BLaER1 treated with 17β-estradiol and CSF1 and Interleukin-3, amounts not matched to agents 10 nM and 100 nM (cell line): Measurements from ENCODE around the gene UBE2N.
A peak's percentile ranks its signal among the peaks of the same experiment; 100 is the strongest.
"Not testable (repeated sequence)": the region's sequence is repeated elsewhere in the genome, so short reads cannot be mapped to it uniquely, and the experiment has no call there.

Experiments used
- H3K27ac ChIP-seq, 11 experiments: shearing (Covaris generic); formaldehyde crosslinking; 2 replicates each; pipeline ENCODE4 v1.8.1; 2022
- H3K27me3 ChIP-seq, 11 experiments: shearing (Covaris generic); formaldehyde crosslinking; 2 replicates each; pipeline ENCODE4 v1.8.1; 2022
- H3K36me3 ChIP-seq, 11 experiments: shearing (Covaris generic); formaldehyde crosslinking; 2 replicates each; pipeline ENCODE4 v1.8.1; 2022
- H3K4me1 ChIP-seq, 10 experiments: shearing (Covaris generic); formaldehyde crosslinking; 2 replicates each; pipeline ENCODE4 v1.8.1; 2022
- H3K4me2 ChIP-seq, 11 experiments: shearing (Covaris generic); formaldehyde crosslinking; 2 replicates each; pipeline ENCODE4 v1.8.1; 2022
- H3K4me3 ChIP-seq, 10 experiments: shearing (Covaris generic); formaldehyde crosslinking; 2 replicates each; pipeline ENCODE4 v1.8.1; 2022
- H3K9ac ChIP-seq, 11 experiments: shearing (Covaris generic); formaldehyde crosslinking; 2 replicates each; pipeline ENCODE4 v1.8.1; 2022
- H3K9me3 ChIP-seq, 11 experiments: shearing (Covaris generic); formaldehyde crosslinking; replicated peaks in 1 of 11; 2 replicates each; pipeline ENCODE4 v1.8.1; 2022
- H4K20me1 ChIP-seq, 11 experiments: shearing (Covaris generic); formaldehyde crosslinking; 2 replicates each; pipeline ENCODE4 v1.8.1; 2022
- Cebpa-rat ChIP-seq, 11 experiments: shearing (Covaris generic); IDR thresholded peaks; 2 replicates each; pipeline ENCODE4 v1.8.1; 2022

The UBE2N gene

DNA sequence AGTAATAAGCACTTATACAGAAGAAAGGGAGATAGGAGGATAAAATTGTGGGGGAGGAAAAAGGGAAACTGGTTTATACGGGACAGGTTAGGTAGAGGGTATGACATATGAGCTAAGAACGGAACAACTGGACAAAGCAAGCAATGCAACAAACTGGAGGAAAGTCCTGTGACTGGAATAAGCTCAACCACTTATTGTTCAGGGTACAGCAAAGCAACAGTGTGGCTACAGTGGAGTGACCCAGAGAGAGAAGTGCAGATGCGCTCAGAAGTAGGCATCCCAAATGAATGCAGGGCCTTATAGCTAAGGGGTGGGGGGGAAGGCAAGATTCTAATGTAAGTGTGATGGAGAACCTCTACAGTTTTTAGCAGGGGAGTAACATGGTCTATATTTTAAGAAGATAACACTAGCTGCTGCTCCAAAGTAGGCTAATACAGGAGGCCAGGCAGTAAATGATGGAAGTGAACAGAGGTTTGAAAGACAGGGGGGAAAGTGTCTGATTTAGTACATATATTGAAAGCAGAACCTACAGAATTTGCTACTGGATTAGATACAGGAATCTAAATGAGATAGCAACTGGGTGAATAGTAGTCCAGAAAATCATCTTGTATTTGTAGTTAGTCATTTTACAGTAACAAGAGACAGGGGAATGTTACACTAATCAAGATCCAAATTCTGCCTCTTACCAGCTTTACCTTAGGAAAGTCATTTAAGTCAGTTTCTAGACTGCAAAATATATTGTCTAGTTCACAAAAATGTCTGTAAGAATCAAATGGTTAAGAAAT, 3.3 kb downstream of the UBE2N start:
- peaks cover 71 to 81% (median 78%) of the 10 kb centered on the region in 10 experiments for H3K4me1 ChIP-seq
- no peaks in the 10 kb centered on the region for H3K27me3 ChIP-seq
- peaks cover 0 to 8% (median 0%) of the 10 kb centered on the region in 11 experiments; a peak in 4 of 22 replicates for H3K36me3 ChIP-seq
- no peaks in the 10 kb centered on the region for H3K9me3 ChIP-seq
- H3K4me3 ChIP-seq: no peak overlapping the region
- TF ChIP-seq Cebpa-rat (IDR thresholded peaks at IDR 0.05): no peak
- H3K4me2 ChIP-seq: peak overlapping the region; percentile 42 to 92 (median 85); a peak in 21 of 22 replicates
- peak overlapping the region in 1 of 11 experiments; percentile 99; a peak in 1 of 22 replicates for H3K9ac ChIP-seq
- H4K20me1 ChIP-seq: peaks cover 71 to 82% (median 80%) of the 10 kb centered on the region in 11 experiments
- H3K27ac ChIP-seq: no peak overlapping the region

DNA sequence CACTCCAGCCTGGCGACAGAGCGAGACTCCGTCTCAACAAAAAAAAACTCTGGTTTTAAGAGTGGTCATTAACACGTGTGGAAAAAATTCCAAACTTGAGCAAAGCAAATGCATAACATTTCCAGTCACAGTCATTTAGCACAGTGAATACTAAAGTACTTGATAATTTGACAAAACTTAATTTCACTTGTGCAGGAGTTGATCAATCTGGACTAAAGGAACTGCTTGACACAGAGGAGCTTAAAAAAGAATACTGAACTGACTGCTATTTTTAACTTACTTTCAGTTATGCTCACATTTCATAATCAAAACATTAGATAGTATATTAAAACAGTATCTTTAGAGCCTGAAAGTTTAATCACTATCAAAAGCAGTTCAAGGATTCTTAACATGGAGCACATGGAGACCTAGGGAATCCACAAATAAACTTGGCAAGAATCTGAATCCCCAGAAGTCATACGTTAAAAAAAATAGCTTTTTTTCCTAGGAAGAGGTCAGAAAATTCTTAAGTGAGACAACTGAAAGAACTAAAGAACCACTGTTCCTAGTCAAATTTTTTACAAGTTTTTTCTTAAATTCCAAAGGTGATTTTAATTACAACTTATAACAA, 7.4 kb downstream of the UBE2N start:
- Histone ChIP-seq H3K9me3 (no peaks in the 10 kb centered on the region), H3K4me1 (peaks cover 55 to 71% (median 61%) of the 10 kb centered on the region in 10 experiments), H3K27ac (peak overlapping the region in 10 of 11 experiments; percentile 4 to 65 (median 62); a peak in 18 of 22 replicates), H3K9ac (peak overlapping the region; percentile 19 to 67 (median 50); a peak in 17 of 22 replicates), H3K4me2 (peak overlapping the region; percentile 58 to 92 (median 84)), H3K36me3 (peaks cover 0 to 14% (median 3%) of the 10 kb centered on the region in 11 experiments; a peak in 5 of 22 replicates), H3K4me3 (peak overlapping the region in 4 of 10 experiments; percentile 12 to 32 (median 26); a peak in 4 of 20 replicates), H3K27me3 (no peaks in the 10 kb centered on the region), H4K20me1 (peaks cover 91 to 100% (median 100%) of the 10 kb centered on the region in 11 experiments)
- TF ChIP-seq Cebpa-rat (IDR thresholded peaks at IDR 0.05): no peak

DNA sequence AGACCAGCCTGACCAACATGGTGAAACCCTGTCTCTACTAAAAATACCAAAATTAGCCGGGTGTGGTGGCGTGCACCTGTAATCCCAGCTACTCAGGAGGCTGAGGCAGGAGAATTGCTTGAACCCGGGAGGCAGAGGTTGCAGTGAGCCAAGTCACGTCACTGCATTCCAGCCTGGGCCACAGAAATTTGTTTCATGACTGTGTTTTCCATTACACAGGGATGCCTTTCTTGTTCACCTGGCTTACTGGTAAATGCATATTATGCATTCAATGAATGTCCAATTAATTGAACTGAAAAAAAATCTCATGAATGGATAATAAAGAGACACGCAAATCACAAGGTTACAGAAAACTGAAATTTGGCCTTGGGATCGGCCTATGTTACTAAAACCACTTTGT, 9.7 kb downstream of the UBE2N start:
- H3K36me3 ChIP-seq: peaks cover 0 to 28% (median under 1%) of the 10 kb centered on the region in 11 experiments; a peak in 5 of 22 replicates
- H4K20me1 ChIP-seq: peaks cover 91 to 100% (median 100%) of the 10 kb centered on the region in 11 experiments
- not testable (repeated sequence) for H3K27ac ChIP-seq, H3K27me3 ChIP-seq, H3K9me3 ChIP-seq, H3K4me3 ChIP-seq, H3K4me2 ChIP-seq, H3K9ac ChIP-seq
- H3K4me1 ChIP-seq: peaks cover 47 to 67% (median 53%) of the 10 kb centered on the region in 10 experiments

DNA sequence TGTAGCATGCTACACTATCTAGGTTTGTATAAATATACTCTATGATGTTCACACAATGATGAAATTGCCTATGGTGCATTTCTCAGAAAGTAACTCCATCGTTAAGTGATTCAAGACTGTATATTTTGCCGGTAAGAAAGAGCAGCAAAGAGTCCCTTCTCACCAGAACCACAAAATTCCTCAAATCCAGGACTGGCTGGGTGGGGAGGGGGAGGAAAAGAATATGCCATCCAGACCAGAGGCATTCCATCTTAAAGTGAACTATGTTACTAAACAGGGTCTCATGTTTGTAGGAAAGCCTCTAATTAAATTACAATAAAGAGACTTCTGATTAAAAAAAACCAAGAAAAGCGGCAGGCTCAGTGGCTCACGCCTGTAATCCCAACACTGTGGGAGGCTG, 11.5 kb downstream of the UBE2N start:
- H3K4me1 ChIP-seq: peaks cover 47 to 67% (median 53%) of the 10 kb centered on the region in 10 experiments
- H4K20me1 ChIP-seq: peaks cover 94 to 100% (median 100%) of the 10 kb centered on the region in 11 experiments
- H3K36me3 ChIP-seq: peaks cover 0 to 28% (median 0%) of the 10 kb centered on the region in 11 experiments; a peak in 3 of 22 replicates
- H3K9me3 ChIP-seq: no peaks in the 10 kb centered on the region
- no peak overlapping the region for H3K9ac ChIP-seq
- no peak for TF ChIP-seq Cebpa-rat (IDR thresholded peaks at IDR 0.05)
- H3K27ac ChIP-seq: no peak overlapping the region
- no peak overlapping the region for H3K4me3 ChIP-seq
- peak overlapping the region in 1 of 11 experiments; percentile 3; a peak in 1 of 22 replicates for H3K4me2 ChIP-seq
- H3K27me3 ChIP-seq: no peaks in the 10 kb centered on the region

DNA sequence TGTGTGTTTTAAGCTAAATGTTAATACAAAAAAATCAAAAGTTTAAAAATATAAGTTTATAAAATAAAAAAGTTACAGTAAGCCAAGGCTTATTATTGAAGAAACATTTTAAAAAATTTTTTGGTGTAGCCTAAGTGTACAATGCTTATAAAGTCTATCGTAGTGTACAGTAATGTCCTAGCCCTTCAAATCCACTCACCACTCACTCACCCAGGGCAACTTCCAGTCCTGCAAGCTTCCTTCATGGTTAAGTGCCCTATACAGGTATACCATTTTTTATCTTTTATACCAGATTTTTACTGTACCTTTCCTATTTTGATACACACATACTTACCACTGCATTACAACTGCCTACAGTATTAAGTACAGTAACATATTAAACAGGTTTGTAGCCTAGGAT, 11.9 kb downstream of the UBE2N start:
- Histone ChIP-seq H3K27me3 (no peaks in the 10 kb centered on the region), H3K4me1 (peaks cover 47 to 67% (median 52%) of the 10 kb centered on the region in 10 experiments), H3K9ac (no peak overlapping the region), H3K4me3 (no peak overlapping the region), H3K9me3 (no peaks in the 10 kb centered on the region), H4K20me1 (peaks cover 94 to 100% (median 100%) of the 10 kb centered on the region in 11 experiments), H3K4me2 (0 out of 22 replicates have a peak overlapping the region, but pooled peaks of 1 of the 11 experiments have one; percentile 3), H3K27ac (no peak overlapping the region), H3K36me3 (peaks cover 0 to 28% (median 0%) of the 10 kb centered on the region in 11 experiments; a peak in 3 of 22 replicates)
- TF ChIP-seq Cebpa-rat (IDR thresholded peaks at IDR 0.05): no peak

DNA sequence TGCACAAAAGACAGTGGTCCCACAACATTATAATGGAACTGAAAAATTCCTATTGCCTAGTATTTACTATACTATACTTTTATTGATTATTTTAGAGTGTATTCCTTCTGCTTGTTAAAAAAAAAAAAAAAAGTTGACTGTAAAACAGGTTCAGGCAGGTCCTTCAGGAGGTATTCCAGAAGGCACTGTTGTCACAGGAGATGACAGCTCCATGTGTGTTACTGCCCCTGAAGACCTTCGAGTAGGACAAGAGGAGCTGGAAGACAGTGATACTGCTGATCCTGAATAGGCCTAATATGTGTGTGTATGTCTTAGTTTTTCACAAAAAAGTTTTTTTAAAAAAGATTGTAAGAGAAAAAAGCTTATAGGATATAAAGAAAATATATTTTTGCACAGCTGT, 12.3 kb downstream of the UBE2N start:
- Histone ChIP-seq H3K4me2 (no peak overlapping the region; a peak in 1 of 22 replicates), H3K9ac (no peak overlapping the region), H3K27ac (no peak overlapping the region), H4K20me1 (peaks cover 94 to 100% (median 100%) of the 10 kb centered on the region in 11 experiments), H3K4me3 (no peak overlapping the region), H3K36me3 (peaks cover 0 to 28% (median 0%) of the 10 kb centered on the region in 11 experiments; a peak in 4 of 22 replicates), H3K9me3 (no peaks in the 10 kb centered on the region), H3K27me3 (no peaks in the 10 kb centered on the region), H3K4me1 (peaks cover 44 to 67% (median 49%) of the 10 kb centered on the region in 10 experiments)
- no peak for TF ChIP-seq Cebpa-rat (IDR thresholded peaks at IDR 0.05)

DNA sequence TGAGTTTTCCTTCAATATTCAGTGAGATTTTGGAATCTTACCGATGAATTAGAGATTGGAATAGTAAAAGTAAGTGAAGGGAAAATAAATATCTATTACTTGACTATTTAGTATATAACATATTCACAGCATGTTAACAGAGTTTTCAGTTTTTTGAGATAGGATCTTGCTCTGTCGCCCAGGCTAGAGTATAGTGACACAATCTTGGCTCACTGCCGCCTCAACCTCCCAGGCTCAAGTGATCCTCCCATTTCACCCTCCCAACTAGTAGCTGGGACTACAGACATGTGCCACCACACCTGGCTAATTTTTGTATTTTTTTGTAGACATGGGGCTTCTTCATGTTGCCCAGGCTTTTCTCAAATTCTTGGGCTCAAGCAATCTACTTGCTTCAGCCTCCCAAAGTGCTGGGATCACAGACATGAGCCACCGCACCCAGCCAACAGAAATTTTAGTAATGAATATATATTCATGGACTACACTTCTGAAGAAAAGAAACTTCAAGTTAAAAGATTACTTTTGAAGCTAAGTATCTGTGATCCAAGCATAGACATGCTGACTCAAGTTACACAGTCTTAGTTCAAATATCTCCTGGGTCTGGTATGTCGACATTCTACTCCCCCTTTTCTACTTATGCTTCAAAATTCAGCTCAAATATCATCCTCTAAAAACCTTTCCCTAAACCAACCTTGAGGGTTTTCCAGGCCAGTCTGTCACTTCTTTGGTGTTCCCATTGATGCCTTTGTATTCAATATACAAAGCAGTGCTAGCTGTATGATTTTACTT, 13.8 kb downstream of the UBE2N start:
- peaks cover 94 to 100% (median 100%) of the 10 kb centered on the region in 11 experiments for H4K20me1 ChIP-seq
- no peak overlapping the region for H3K27ac ChIP-seq
- TF ChIP-seq Cebpa-rat (IDR thresholded peaks at IDR 0.05): no peak
- H3K27me3 ChIP-seq: no peaks in the 10 kb centered on the region
- no peak overlapping the region for H3K9ac ChIP-seq
- H3K36me3 ChIP-seq: peaks cover 0 to 32% (median under 1%) of the 10 kb centered on the region in 11 experiments; a peak in 5 of 22 replicates
- peak overlapping the region in 5 of 11 experiments; percentile 5 to 81 (median 66); a peak in 6 of 22 replicates for H3K4me2 ChIP-seq
- H3K4me1 ChIP-seq: peaks cover 41 to 72% (median 49%) of the 10 kb centered on the region in 10 experiments
- H3K4me3 ChIP-seq: no peak overlapping the region
- no peaks in the 10 kb centered on the region for H3K9me3 ChIP-seq

DNA sequence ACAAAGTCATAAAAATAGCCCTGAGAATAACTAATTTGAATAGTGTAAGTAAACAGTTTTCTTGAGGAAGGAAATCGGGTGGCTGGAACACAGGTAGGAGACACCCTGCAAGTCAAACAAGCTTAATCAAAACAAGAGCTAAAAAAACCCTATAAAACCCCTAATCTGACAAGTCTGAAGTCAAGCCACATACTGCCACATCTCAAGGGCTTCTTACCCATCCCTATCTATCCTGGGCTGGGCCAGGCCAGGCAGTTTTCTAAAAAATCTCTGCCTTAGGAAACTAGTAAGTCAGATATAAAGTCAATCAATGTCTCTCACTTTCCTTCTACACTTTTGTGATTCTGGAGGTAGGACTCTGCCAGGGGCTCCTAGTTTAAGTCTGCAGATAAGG, 15.3 kb downstream of the UBE2N start:
- H3K9me3 ChIP-seq: no peaks in the 10 kb centered on the region
- peak overlapping the region; percentile 54 to 81 (median 70) for H3K4me2 ChIP-seq
- H3K4me3 ChIP-seq: no peak overlapping the region
- no peaks in the 10 kb centered on the region for H3K27me3 ChIP-seq
- no peak for TF ChIP-seq Cebpa-rat (IDR thresholded peaks at IDR 0.05)
- peak overlapping the region in 8 of 11 experiments; percentile 1 to 52 (median 30); a peak in 6 of 22 replicates for H3K9ac ChIP-seq
- peaks cover 95 to 100% (median 100%) of the 10 kb centered on the region in 11 experiments for H4K20me1 ChIP-seq
- peak overlapping the region in 6 of 11 experiments; percentile 2 to 33 (median 14); a peak in 6 of 22 replicates for H3K27ac ChIP-seq
- peaks cover 48 to 86% (median 60%) of the 10 kb centered on the region in 10 experiments for H3K4me1 ChIP-seq
- H3K36me3 ChIP-seq: peaks cover 0 to 24% (median 3%) of the 10 kb centered on the region in 11 experiments; a peak in 5 of 22 replicates
